GM19463 (cell line): ENCODE data around the gene CDK4.

Source experiments
- ATAC-seq: cut with Tn5 transposase; IDR thresholded peaks from one replicate; pipeline ENCODE4 v1.9.1; 2021; ENCODE audit warnings: mild to moderate bottlenecking, moderate library complexity; ENCODE audit not compliant: unreplicated experiment

The CDK4 gene

DNA sequence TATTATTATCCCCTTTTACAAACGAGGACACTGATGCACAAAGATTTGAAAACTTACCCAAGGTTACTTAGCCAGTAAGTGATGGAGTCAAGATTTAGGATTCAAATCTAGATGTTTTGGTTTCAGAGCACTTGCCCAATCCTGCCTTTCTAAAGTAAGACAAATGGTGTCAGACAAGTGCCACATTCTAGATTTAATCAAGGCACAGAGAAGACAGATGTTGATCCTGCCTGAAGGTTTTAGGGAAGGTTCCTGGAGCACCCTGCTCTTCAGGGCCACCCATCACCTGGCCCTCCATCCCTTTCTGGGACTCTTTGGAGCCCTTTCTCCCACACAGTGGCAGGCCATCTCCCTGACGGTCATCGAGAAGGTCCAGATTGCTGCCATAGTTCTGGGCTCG lies 5.7 kb upstream of the CDK4 start:
- no peak for ATAC-seq

DNA sequence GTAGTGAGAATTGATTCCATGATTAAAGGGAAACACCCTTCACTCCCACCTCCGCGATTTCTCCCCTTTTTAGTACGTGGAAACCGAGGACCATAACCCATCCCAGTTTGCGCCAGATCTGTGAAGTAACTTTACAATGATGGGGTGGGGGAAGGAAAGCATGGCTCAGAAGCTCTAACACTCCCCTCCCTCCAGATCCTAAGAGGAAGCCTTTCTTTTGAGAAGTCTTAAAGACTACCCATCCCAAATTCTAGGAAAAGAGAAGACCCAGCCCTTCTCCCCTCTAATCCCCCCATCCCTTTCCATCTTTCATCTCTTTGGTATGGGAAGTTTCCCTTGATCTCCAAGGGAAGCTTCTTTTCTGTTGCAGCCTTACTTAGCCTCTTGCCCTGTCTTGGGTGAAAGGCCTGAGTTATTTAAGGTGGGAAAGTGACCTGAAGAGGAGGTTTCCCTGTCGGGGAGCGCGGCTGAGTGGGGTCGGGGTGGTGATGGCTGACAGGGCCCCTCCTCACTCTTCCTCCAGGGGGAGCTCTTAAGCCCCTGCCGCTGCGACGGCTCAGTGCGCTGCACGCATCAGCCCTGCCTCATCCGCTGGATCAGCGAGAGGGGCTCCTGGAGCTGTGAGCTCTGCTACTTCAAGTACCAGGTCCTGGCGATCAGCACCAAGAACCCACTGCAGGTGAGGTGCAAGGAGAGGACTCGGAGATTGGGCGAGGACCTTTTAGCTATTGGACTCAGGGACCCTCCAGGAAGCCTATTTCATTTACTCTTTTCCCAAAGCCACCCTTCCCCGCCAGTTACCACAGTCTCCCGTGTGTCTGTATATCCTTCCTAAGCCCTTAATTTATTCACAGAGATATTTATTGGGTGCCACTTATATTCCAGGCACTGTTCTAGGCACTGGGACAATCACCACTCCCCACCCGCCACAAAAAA lies 4.6 kb upstream of the CDK4 start:
- peak; percentile 26 for ATAC-seq

DNA sequence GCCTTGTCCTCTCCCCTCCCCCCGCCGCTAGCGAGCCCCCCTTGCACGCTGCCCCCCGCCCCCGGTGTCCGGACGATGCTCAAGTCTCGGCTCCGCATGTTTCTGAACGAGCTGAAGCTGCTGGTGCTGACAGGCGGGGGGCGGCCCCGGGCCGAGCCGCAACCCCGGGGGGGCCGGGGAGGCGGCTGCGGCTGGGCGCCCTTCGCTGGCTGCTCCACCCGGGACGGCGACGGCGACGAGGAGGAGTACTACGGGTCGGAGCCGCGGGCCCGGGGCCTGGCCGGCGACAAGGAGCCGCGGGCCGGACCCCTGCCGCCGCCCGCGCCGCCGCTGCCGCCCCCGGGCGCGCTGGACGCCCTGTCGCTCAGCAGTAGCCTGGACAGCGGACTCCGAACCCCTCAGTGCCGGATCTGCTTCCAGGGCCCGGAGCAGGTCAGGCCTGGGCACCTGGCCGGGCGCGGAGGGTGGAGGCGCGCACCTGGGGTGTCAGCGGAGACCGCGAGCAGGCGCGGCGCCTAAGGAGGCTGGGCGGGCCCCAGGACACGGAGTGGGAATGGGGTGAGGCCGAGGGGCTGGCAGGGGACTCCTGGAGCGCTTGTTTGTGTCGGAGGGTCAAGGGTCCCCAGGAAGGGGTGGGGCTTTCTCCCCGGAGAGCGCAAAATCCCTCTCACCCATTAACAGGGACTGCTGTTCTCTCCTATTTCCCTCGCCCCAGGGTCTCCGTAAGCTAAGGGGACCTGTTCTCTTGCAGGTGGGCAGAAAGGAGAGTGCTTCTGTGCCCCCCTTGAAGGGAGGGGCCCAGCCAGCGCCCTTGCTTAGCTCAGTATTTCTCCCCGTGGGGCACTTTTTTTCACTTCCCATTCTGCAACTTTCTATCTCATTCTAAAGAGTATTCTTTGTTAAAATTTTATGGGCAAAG lies 3.6 kb upstream of the CDK4 start:
- no peak for ATAC-seq

DNA sequence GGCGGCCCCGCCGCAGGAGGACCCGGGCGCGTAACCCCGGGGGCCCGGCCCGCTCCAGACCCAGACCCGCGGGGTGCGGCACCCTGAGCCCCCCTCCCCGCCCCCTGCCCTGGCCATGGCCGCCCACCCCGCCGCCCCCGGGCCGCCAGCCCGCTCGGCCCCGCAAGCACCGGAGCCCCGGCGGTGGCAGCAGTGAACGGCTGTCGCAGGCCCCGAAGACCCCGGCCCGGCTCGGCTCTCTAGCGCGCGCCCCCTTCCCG lies 3.0 kb upstream of the CDK4 start:
- ATAC-seq, result no peak

DNA sequence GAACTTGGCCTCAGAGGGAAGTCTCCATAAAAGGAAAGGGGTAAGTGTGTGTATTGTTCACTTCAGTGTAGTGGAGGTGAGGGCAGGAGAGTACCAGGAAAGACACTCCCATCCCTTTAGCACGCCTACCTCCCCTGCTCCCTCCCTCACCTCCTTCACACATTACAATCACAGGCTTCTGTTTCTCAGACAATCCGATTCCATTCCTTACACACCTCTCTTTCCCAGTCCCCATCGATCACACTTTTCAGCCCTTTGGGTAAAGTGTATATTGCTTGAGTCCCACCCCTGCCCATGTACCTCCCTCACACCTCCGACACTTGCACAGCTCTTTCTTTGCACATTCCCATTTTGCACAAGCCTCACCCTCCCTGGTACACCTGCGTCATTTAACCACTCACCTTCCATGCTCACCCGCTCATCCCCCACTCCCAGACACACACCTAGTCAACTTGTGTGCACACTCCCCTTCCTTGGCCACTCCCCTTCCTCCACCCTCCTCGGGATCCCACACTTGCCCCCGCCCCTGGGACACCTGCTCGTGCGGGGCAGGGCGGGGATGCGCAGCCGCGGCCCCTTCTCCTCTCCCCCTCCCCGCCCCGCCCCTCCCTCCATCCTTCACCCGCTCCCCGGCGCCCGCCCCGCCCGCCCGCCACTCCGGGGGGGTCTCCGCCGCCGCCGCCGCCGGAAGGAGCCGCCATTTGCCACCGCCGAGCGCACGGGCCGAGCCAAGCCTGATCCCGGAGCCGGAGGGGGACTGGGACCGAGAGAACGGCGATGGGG lies 2.5 kb upstream of the CDK4 start, which contains the start of gene MARCHF9:
Gene MARCHF9, plus strand, starts transcription at position 693 of the 783 bp plus-strand sequence. CDS start 426 bp downstream, outside the sequence.
- peak; percentile 40 for ATAC-seq

DNA sequence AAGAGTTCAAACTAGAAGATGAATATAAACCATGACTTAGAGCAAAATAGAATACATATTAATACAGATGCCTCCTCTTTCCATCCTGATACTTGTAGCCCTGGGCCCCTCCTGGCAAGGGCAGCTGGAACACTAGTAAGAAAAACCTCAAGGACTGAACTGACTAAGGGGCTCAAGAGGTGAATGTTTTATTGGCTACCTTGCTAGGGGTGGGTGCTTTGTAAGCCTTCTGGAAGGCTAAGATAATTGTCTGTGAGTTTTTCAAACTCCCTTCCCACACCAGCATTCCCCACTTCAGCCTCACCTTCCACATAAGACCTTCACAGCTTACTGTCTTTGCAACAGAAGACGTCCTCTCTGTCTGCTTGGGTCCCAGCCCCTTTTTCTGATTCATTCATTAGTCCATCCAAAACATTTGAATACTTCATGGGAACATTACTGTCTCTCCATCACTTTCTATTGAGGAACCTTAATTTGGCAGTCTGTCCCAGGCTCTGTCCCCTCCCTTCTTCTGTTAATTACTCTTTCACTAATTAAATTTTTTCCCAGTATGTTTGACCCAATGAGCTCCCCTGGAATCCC lies 1.7 kb upstream of the CDK4 start:
- no peak for ATAC-seq

DNA sequence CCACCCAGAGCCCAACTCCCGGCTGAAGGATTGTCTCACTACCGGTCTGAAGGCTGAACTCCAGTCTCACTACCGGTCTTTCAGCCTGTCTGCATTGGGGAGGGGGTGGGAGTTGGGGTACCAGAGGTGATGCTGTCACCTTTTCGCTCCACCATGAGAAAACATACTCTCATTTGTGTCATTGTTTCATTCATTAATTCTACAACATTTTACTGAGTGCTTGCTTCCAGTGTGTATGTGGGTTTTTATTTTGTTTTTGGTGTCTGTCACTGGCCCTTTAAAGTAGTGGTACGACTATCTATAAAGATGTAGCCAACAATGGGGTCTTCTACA lies 524 bp upstream of the CDK4 start:
- no peak for ATAC-seq

DNA sequence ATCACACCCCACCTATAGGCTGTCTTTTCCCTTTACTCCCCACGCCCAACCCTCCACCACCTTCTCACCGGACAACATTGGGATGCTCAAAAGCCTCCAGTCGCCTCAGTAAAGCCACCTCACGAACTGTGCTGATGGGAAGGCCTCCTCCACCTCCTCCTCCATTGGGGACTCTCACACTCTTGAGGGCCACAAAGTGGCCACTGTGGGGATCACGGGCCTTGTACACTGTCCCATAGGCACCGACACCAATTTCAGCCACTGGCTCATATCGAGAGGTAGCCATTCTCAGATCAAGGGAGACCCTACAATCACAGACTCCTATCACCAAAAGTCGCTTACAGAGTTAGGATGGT lies 700 bp downstream of the CDK4 start:
- ATAC-seq, result no peak

DNA sequence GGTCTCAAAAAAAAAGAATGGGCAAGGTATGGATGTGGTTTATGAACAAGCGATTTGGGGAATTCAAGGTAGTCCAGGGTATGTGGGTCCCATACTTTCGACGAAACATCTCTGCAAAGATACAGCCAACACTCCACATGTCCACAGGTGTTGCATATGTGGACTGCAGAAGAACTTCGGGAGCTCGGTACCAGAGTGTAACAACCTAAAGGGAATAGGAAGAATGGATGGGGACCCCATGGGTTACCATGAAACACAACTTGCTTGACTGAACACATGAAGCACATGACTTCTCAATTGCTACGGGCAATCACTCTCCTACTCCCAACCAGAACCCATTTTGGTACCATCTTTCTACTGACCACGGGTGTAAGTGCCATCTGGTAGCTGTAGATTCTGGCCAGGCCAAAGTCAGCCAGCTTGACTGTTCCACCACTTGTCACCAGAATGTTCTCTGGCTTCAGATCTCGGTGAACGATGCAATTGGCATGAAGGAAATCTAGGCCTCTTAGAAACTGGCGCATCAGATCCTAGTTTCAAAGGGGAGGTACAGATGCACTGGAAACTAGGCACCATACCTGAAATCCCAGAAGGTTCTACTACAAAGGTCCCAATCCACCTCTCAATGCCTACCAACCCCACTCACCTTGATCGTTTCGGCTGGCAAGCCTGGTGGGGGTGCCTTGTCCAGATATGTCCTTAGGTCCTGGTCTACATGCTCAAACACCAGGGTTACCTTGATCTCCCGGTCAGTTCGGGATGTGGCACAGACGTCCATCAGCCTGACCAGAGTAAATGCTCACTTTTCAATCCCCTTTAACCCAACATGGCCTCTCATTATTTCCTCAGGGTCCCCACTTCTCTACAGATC lies 1.3 kb downstream of the CDK4 start:
- no peak for ATAC-seq

DNA sequence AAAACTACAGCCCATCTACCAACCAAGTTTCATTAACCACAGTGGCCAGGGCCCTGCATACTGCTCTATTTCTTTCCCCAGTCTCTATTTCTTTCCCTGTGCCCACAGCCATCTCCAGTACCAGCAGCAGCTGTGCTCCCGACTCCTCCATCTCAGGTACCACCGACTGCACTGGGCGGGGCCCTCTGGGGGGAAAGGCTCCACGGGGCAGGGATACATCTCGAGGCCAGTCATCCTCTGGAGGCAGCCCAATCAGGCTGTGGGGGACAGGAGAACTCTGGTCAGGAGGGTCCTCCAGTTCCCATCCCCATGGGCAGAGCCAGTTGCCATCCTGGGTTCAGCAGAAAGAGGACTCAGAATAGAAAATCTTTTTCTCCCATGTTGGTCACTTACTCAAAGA lies 3.0 kb downstream of the CDK4 start:
- no peak for ATAC-seq

DNA sequence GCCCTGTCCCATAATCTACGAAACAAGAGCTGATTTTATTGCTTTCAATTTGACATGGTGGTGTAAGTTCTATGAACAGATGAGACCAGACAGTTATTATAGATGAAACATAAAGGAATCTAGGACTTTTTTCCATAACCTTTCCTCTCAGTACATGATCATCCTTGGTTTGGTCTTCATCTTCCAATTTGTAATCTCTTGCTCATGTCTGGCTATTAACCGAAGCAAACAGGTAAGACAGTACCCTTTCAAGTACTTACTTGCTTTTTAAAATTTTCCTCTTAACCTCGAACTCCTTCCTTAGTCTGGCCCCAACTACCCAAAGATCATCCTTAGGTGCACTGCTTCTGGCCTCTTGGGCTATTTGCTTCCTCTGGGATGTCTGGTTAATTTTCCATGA lies 6.1 kb downstream of the CDK4 start:
- ATAC-seq, result no peak

DNA sequence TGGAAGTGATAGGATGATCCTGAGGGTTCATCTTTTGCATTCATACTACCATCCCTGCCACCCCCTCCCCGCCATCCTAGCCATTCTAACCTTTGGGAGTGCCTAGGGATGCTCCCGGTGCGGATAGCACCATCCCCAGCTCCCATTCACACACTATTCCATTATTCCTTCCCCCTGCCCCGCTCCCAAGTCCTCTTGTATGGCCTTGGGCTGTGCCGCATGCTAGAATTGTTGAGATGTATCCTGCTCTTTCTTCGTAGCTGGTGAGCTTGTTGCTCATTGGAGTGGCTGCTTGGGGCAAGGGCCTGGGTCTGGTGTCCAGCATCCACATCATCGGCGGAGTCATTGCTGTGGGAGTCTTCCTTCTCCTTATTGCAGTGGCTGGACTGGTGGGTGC lies 6.6 kb downstream of the CDK4 start:
- no peak for ATAC-seq

DNA sequence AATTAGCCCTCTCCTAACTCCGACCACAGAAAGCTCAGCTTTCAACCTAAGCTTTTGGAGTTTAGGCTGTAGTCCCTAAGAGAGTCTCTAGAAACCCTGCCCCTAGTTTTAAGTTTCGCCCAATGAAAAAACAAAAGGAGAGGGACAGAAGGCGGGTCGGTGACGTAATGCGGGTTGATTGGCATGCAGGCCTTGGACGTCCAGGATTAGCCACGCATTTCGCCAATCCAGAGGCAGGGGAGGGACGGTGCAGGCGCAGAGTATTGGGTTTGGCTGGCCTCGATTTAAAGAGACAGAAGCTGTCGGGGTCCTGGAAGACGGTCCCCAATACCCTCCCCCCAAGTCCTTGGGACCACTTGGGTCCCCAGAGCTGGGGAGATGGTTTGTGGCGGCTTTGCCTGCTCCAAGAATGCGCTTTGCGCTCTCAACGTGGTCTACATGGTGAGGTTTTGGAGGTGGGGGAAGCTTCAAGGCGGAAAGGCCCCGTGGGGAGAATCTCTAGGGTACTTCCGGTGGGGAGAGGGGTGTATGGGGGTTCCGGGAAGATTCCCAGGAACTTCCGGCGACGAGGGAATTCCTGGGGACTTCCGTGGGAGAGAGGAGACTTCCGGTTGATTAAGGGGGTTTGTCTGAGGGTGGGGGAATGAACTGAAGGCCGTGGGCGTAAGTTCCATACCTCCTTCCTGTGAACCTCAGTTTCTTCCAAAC lies 7.2 kb downstream of the CDK4 start, which contains the start of gene TSPAN31:
Gene TSPAN31, plus strand, starts transcription at position 263 of the 708 bp plus-strand sequence. Its CDS starts 116 bp downstream, at position 379.
- ATAC-seq, result peak; percentile 82

DNA sequence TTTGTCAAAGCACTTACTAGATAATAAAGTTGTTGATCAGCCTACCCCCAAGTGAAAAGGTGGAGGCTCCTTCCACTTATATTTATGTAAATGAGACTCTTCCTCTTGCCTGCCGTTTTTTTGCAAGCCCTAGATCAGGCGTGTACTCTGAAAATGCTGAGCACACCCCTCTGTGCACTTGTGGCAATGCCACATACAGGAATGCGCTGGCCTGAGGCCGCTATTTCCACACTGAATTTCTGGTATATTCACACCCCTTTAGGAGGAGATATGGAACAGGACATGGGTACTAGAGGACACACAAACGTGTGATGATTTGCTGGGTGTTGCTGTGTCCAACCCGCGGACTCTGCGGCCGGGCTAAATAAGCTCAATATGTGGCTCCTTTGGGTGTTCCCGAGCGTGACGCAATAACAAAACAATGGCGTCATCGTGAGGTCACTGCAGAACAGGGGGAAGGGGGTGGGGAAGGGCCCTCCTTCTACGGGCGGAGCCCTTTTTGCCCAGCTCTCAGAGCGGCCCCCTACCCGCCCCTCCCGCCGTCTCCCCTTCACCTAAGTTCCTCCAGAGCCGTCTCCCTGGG lies 7.8 kb downstream of the CDK4 start:
- peak; percentile 32 for ATAC-seq

DNA sequence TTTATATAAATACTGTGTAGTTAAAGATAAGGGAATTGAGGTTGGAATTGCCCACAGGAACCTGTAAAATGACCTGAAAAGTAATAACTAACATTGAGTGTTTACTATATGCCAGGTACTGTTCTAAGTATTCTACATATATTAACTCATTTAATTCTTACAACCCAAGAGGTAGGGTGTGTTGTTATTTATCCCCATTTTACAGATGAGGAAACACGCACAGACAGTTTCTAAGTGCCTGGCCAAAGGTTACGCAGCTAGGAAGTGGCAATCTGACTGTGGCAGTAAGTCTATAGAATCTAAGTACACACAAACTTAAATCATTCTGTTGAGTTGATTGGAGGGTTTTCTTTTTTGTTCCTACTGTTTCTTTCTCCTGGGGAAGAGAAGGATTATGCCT lies 8.3 kb downstream of the CDK4 start:
- no peak for ATAC-seq

DNA sequence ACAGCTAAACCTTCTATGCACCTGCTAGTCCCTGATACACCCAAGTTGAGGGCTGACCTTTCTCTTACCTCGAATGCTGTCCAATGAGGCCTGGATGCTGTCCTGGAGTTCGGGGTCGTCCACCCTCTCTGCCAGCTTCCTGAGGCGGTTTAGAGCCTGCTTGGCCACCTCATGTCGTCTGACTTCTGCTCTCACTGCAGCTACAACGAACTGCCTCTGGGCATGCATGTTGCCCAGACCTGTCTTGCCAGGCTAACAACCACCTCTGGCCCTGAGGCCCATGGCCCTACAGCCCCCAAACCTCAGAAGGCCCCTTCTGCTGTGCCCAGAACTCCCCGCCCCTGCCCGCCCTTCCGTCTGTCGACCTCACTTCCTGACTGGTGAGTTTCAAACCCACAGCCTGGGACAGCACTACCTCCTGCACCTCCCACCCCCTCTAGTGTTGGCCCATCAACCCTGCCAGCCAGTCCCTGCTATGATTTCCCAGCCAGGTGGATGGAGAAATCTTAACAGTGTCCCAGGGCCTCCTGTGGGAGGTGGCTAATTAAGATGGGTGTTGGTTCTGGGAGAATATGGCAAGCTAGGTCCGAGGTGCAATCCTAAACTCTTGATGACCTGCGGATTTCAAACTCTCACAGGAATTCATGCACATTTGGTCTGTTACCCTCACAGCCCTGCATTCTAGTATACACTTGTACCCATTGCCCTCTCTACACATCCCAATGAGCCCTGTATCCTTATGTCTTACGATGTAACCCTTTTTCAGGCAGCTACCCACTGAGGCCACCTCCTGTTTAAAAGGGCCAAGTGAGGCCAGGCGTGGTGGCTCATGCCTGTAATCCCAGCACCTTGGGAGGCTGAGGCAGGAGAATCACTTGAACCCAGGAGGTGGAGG lies 10.0 kb downstream of the CDK4 start:
- ATAC-seq, result peak; percentile 50

DNA sequence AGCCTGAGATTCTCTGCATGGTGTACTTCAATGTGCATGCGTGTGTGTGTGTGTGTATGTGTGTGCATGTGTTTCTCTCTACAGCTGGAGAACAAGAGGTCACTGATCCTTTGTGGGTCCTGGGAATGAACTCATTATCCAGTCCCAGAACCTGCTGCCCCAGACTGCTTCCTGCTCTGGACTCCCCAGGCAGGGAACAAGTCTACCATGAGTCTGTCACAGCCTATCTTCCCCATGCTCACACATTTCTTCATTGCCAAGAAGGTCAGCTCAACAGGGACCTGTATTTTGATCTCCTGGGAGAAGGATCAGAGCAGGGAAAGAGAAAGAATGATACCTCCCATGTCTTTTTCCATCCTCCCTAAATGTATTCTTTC lies 10.7 kb downstream of the CDK4 start:
- ATAC-seq, result no peak
